Keratinocyte (primary cell): Measurements from ENCODE around the gene IGF1R.

Experiments
- CTCF ChIP-seq, 3 experiments: IDR thresholded peaks in 1 of 3; conservative IDR thresholded peaks in 1 of 3; optimal IDR thresholded peaks in 1 of 3; 2 replicates in 2 of 3; 3 replicates in 1 of 3; pipeline versions ENCODE3 to v1.5.1; 2011; ENCODE audit warnings: low read length in 3 of 3, mild to moderate bottlenecking in 3 of 3, moderate library complexity in 2 of 3, control low read depth in 1 of 3, inconsistent platforms in 1 of 3; ENCODE audit not compliant: insufficient read depth in 2 of 3; ENCODE audit errors: extremely low read depth in 1 of 3
- EZH2 ChIP-seq: IDR thresholded peaks from one replicate; pipeline ENCODE4 v1.6.1; 2012; ENCODE audit warnings: inconsistent platforms, mild to moderate bottlenecking, low read length, moderate library complexity

- TF ChIP-seq CTCF (optimal IDR thresholded peaks at IDR 0.05 in 1 of 3, IDR thresholded peaks at IDR 0.05 in 1 of 3, conservative IDR thresholded peaks at IDR 0.05 in 1 of 3; ENCODE audit: extremely low read depth in 1 of 3, insufficient read depth in 2 of 3, low read length in 3 of 3) (no peak), EZH2 (no peak)
Observed at GRCh38 chr15:98801234-98801561, 152.9 kb downstream of the IGF1R start.
